Mesendoderm (in vitro differentiated cells): ENCODE data around the gene MS4A1.

Source experiments
- DNase-seq: peaks from one replicate; pipeline ENCODE4 v3.0.0; 2013
- H2AK5ac ChIP-seq: 2 replicates; pipeline ENCODE4 v1.6.1; 2013; ENCODE audit warnings: low read length, inconsistent platforms
- H2BK120ac ChIP-seq: 2 replicates; pipeline ENCODE4 v1.6.1; 2013; ENCODE audit warnings: low read depth, mild to moderate bottlenecking, low read length, moderate library complexity, mixed read lengths
- H2BK15ac ChIP-seq: replicated peaks from 2 replicates; pipeline ENCODE4 v1.6.1; 2013; ENCODE audit warnings: low read depth, mild to moderate bottlenecking, moderate library complexity
- H2BK5ac ChIP-seq: 2 replicates; pipeline ENCODE4 v1.6.1; 2013; ENCODE audit warnings: low read length, inconsistent platforms
- H3K18ac ChIP-seq: 2 replicates; pipeline ENCODE4 v1.6.1; 2013; ENCODE audit warnings: mild to moderate bottlenecking, low read length, mixed read lengths
- H3K23ac ChIP-seq: one replicate; pipeline ENCODE4 v1.6.1; 2013; ENCODE audit warnings: low read length
- H3K27ac ChIP-seq: 2 replicates; pipeline ENCODE4 v1.5.1; 2013; ENCODE audit warnings: low read depth, mild to moderate bottlenecking, inconsistent platforms, low read length, moderate library complexity
- H3K27me3 ChIP-seq: 2 replicates; pipeline ENCODE4 v1.6.1; 2013; ENCODE audit warnings: low read length, control low read depth, mild to moderate bottlenecking, inconsistent platforms; ENCODE audit not compliant: insufficient read depth, poor library complexity
- H3K36me3 ChIP-seq: 2 replicates; pipeline ENCODE4 v1.6.1; 2013; ENCODE audit warnings: low read length, inconsistent platforms; ENCODE audit not compliant: control insufficient read depth, insufficient read depth
- H3K4ac ChIP-seq: one replicate; pipeline ENCODE4 v1.6.1; 2013; ENCODE audit warnings: low read depth, mild to moderate bottlenecking, low read length, moderate library complexity
- H3K4me1 ChIP-seq: 2 replicates; pipeline ENCODE4 v1.6.1; 2013; ENCODE audit warnings: low read depth, low read length, inconsistent platforms; ENCODE audit not compliant: control insufficient read depth
- H3K4me2 ChIP-seq: 2 replicates; pipeline ENCODE4 v1.6.1; 2013; ENCODE audit warnings: low read length
- H3K4me3 ChIP-seq: 2 replicates; pipeline ENCODE4 v1.5.1; 2013; ENCODE audit warnings: mild to moderate bottlenecking, low read length
- H3K56ac ChIP-seq: one replicate; pipeline ENCODE4 v1.6.1; 2013; ENCODE audit warnings: low read length
- H3K79me1 ChIP-seq: 2 replicates; pipeline ENCODE4 v1.6.1; 2013; ENCODE audit warnings: low read length, inconsistent platforms
- H3K79me2 ChIP-seq: 2 replicates; pipeline ENCODE4 v1.6.1; 2013; ENCODE audit warnings: mild to moderate bottlenecking, low read length; ENCODE audit not compliant: control insufficient read depth, insufficient read depth
- H3K9ac ChIP-seq: 2 replicates; pipeline ENCODE4 v1.6.1; 2013; ENCODE audit warnings: low read length, inconsistent platforms
- H4K5ac ChIP-seq: one replicate; pipeline ENCODE4 v1.6.1; 2013; ENCODE audit warnings: low read length
- H4K8ac ChIP-seq: one replicate; pipeline ENCODE4 v1.6.1; 2013; ENCODE audit warnings: low read depth, mild to moderate bottlenecking, control low read depth, low read length, moderate library complexity
- WGBS: extraction: QIAGEN DNeasy Blood & Tissue Kit; methylation state at CpG from one replicate; pipeline ENCODE4 v1.1.7; 2013; ENCODE audit warnings: low lambda C conversion rate, missing lambda C conversion rate; ENCODE audit not compliant: insufficient coverage; ENCODE audit errors: extremely low coverage; 5-methylcytosine and 5-hydroxymethylcytosine counted together

MS4A1 gene

GRCh38 chr11:60512651-60513225 is 57.1 kb downstream of the MS4A1 start:
- no peaks in the 10 kb centered on the region for H3K27me3 ChIP-seq
- no peaks in the 10 kb centered on the region for H3K4me1 ChIP-seq
- no peak overlapping the region for H3K9ac ChIP-seq
- no peak overlapping the region for H3K56ac ChIP-seq
- H3K27ac ChIP-seq = no peak overlapping the region
- WGBS = no CpG with 5 or more reads among the region's 3 CpGs
- H3K23ac ChIP-seq = no peak overlapping the region
- H2BK15ac ChIP-seq = no peak overlapping the region
- no peak overlapping the region for H2BK5ac ChIP-seq
- H3K79me1 ChIP-seq = no peaks in the 10 kb centered on the region
- no peak for DNase-seq
- H3K4me2 ChIP-seq = no peak overlapping the region
- no peak overlapping the region for H2AK5ac ChIP-seq
- no peak overlapping the region for H2BK120ac ChIP-seq
- H3K79me2 ChIP-seq = no peaks in the 10 kb centered on the region
- H3K18ac ChIP-seq = no peak overlapping the region
- no peak overlapping the region for H4K5ac ChIP-seq
- no peaks in the 10 kb centered on the region for H3K36me3 ChIP-seq
- no peak overlapping the region for H3K4ac ChIP-seq
- H4K8ac ChIP-seq = no peak overlapping the region
- no peak overlapping the region for H3K4me3 ChIP-seq

DNA sequence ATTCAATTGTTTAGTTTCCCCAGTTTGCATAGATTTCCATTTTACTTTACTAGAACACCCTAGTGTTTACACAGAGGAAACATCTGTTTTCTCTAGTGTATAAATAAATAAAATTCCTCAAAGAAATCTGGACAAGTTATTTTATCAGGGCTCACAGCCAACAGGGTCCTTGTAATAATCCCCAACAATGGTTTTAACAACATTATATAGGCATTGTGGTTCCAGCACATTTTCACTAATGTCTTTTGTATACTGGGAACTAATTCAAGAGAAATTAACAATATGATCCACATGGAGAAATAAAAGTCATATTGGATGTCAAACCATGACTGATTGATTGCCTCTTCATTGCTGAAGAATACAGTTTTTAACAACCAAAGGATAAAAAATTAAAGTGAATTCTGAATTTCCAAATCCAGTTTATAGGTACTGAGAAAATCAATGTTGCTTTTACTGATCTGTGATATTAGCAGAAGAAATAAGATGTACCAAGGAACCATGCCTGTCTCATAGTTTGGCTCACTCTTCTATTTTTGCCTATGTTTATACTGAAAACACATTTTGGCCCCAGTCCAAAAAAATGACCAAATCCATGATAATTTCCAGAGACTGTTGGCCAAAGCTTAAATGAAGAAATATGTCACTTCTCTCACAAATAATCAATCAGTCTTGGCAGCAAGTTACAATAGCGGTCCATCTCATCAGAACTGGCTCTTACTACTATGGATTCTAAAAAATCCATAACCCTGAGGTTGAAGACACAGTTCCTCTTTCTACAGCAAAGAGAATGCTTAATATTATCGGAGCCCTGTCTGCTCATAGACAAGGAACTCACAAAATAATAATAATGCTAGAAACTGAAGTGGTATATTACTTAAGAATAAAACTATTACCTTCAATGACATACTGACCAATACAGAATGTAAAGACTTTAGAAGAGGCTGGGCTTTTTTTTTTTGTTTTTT is 58.1 kb downstream of the MS4A1 start:
- no peak overlapping the region for H2BK120ac ChIP-seq
- no peaks in the 10 kb centered on the region for H3K36me3 ChIP-seq
- H3K4me1 ChIP-seq = no peaks in the 10 kb centered on the region
- no peak overlapping the region for H3K27ac ChIP-seq
- no peak overlapping the region for H2BK5ac ChIP-seq
- DNase-seq = no peak
- no peak overlapping the region for H2BK15ac ChIP-seq
- no peaks in the 10 kb centered on the region for H3K79me2 ChIP-seq
- no peak overlapping the region for H2AK5ac ChIP-seq
- no peaks in the 10 kb centered on the region for H3K79me1 ChIP-seq
- H3K4me2 ChIP-seq = no peak overlapping the region
- no peak overlapping the region for H3K18ac ChIP-seq
- no peak overlapping the region for H3K4me3 ChIP-seq
- H4K8ac ChIP-seq = no peak overlapping the region
- WGBS = no CpG with 5 or more reads among the region's 2 CpGs
- H4K5ac ChIP-seq = no peak overlapping the region
- H3K4ac ChIP-seq = no peak overlapping the region
- no peaks in the 10 kb centered on the region for H3K27me3 ChIP-seq
- no peak overlapping the region for H3K56ac ChIP-seq
- H3K9ac ChIP-seq = no peak overlapping the region
- no peak overlapping the region for H3K23ac ChIP-seq

- H3K23ac ChIP-seq = no peak within 1 kb of the TSS
- no peak for DNase-seq
- no peak within 1 kb of the TSS for H4K5ac ChIP-seq
- H3K4ac ChIP-seq = no peak within 1 kb of the TSS
- H3K9ac ChIP-seq = no peak within 1 kb of the TSS
- no peaks in the 10 kb centered on the region for H3K27me3 ChIP-seq
- no peak within 1 kb of the TSS for H2BK15ac ChIP-seq
- no peak within 1 kb of the TSS for H2BK5ac ChIP-seq
- H3K79me2 ChIP-seq = no peaks in the 10 kb centered on the region
- no peak within 1 kb of the TSS for H3K18ac ChIP-seq
- no peaks in the 10 kb centered on the region for H3K36me3 ChIP-seq
- H4K8ac ChIP-seq = no peak within 1 kb of the TSS
- no peaks in the 10 kb centered on the region for H3K4me1 ChIP-seq
- H3K4me3 ChIP-seq = no peak within 1 kb of the TSS
- H3K27ac ChIP-seq = no peak within 1 kb of the TSS
- H2AK5ac ChIP-seq = no peak within 1 kb of the TSS
- H2BK120ac ChIP-seq = no peak within 1 kb of the TSS
- no peak within 1 kb of the TSS for H3K56ac ChIP-seq
- WGBS = no CpG with 5 or more reads among the region's 29 CpGs
- H3K79me1 ChIP-seq = no peaks in the 10 kb centered on the region
- no peak within 1 kb of the TSS for H3K4me2 ChIP-seq
Measured at GRCh38 chr11:60515144-60515855, 59.7 kb downstream of the MS4A1 start, which contains the start of gene MS4A13. MS4A13 (plus strand) TSS chr11:60515392; CDS start chr11:60518084, 2,692 bp downstream.
